COR-L47 (cell line): ENCODE results near the gene CARD10.
"Not testable (repeated sequence)": the region's sequence is repeated elsewhere in the genome, so short reads cannot be mapped to it uniquely, and the experiment has no call there.

Experiments
- DNase-seq: peaks from one replicate; lab custom pipeline; 2025; lab: John Stamatoyannopoulos, UW

The CARD10 gene

DNA sequence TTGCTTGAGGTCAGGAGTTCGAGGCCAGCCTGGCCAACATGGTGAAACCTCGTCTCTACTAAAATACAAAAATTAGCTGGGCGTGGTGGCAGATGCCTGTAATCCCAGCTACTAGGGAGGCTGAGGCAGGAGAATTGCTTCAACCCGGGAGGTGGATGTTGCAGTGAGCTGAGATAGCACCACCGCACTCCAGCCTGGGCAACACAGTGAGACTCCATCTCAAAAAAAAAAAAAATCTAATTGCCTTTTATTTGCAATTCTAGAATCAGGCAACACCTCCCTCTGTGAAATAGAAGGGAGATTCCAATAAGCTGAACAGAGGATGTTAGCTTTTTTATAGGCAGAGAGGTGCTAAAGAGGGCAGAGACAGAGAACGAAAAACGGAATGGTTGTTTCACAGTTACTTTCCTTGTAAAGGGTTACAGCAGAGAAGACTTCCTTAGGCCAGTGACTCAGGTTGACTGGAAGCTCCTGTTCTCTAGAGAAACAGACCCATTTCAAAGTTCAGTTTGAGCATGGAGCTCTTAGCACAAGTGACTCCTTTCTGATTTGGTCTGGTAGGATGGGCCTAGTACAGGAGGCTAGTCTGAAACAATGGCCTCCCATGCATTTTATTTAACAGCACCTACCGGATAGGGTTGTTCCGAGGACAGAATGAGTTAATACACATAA, 8.0 kb upstream of the CARD10 start:
- not testable (repeated sequence) for DNase-seq

- DNase-seq, result no peak
Measured at GRCh38 chr22:37526376-37526775, 7.2 kb upstream of the CARD10 start.

- no peak for DNase-seq
Measured at GRCh38 chr22:37525746-37526350, 6.6 kb upstream of the CARD10 start.

- no peak for DNase-seq
Measured at GRCh38 chr22:37525073-37525745, 6.0 kb upstream of the CARD10 start.

DNA sequence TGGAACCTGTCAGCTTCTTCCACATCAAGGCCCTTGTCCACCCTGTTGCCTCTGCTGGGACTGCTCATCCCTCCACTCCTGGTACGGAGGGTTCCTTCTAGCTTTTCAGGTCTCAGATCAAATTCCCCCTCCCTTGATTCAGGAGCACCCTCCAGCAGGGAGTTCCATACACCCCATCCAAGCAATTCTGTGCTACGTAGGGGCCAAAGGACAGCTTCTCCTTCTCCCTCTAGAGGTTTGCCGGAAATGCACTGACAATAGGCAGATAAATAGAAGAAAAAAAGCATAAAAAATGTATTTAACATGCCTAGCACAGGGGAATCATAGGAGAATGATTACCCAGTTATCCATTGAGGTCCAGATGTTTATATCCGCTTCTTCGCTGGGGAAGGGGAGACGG, 3.3 kb upstream of the CARD10 start:
- no peak for DNase-seq

- no peak for DNase-seq
Measured at GRCh38 chr22:37521236-37521739, 2.1 kb upstream of the CARD10 start.

- no peak for DNase-seq
Measured at GRCh38 chr22:37520776-37521191, 1.6 kb upstream of the CARD10 start.

DNA sequence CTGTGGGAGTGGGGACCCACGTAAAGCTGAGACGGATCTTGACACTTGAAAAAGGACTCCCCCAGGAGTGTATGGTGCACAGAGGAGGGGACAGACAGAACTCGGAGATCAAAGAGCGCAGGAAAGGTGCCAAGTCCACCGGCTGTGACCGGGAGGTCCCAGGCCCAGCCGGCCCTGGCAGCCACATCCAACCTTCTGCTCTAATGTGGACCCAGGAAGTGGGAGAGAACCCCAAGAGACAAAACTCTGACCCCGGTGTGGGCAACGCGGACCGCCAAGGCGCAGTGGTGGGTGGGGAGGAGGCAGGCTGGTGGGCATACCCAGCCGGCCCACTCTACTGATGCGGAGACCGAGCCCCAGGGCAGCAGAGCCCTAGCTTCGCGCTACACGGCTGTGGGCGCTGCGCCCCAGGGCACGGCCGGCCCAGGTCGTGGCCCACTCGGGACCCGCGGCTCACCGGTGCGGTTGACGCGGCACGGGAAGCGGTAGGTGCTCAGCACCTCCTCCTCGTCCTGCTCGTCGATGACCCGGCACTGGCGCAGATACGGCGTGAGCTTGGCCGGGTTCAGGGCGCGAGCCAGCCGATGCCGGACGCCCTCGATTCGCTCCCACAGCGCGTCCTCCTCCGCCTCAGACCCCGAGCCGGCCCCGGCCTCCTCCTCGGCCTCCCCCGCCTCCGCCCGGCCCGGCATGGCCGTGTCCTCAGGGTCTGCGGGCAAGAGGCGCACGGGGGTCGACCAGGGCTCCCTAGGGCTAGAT, 527 bp downstream of the CARD10 start:
- no peak for DNase-seq

DNA sequence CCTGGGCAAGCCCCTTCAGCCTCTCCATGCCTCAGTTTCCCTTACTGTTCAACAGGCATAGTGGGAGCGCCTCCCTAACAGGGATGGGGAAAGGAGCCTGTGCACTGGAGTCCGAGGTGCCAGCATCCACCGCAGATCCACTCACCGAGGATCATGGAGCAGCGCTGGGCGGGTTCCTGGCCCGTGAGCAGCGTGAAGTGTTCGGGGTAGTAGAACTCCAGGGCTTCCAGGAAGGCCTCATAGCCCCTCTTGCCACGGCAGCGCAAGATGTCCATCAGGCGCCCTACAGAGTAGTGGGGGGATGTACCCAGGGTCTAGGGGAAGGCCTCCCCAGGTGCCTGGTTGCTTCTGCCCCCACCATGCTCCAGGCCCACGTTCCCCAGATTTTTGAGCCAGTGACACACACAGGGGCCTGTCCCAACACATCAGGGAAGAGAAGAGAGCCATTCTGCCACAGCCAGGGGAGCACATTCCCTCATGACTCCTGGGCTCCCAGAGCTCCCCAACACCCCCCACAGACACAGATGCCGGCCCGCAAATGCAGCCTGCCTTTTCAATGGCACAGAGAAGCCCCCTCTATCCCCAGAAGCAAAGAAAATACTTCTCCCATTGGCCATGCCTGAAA, 1.3 kb downstream of the CARD10 start:
- no peak for DNase-seq

- no peak for DNase-seq
Measured at GRCh38 chr22:37516456-37516855, 2.8 kb downstream of the CARD10 start.

GRCh38 chr22:37515901-37516300, 3.3 kb downstream of the CARD10 start:
- DNase-seq, result no peak

DNA sequence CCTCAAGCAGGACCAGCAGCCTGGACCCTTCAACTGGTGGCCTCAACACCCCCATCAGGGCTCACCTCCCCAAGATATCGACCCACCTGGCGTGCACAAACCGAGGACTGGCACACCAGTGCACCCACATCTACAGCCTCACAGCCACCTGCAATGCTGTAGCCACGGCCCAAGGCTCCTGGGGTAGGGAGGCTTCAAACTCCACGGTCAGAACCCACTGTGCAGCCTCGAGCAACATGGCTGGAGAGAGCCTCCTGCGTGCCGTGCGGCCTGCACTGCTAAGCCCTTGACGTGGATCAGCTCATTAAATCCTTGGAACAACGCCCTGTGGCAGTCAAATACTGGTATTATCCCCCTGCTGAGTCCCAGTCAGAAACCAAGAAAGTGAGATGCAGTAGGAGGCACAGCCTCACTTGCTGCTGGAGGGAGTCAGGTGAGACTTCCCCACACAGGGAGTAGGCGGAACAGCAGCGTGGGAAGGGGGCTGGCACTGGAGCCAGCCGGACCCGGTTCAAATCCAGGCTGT, 4.6 kb downstream of the CARD10 start:
- peak; percentile 25 for DNase-seq

DNA sequence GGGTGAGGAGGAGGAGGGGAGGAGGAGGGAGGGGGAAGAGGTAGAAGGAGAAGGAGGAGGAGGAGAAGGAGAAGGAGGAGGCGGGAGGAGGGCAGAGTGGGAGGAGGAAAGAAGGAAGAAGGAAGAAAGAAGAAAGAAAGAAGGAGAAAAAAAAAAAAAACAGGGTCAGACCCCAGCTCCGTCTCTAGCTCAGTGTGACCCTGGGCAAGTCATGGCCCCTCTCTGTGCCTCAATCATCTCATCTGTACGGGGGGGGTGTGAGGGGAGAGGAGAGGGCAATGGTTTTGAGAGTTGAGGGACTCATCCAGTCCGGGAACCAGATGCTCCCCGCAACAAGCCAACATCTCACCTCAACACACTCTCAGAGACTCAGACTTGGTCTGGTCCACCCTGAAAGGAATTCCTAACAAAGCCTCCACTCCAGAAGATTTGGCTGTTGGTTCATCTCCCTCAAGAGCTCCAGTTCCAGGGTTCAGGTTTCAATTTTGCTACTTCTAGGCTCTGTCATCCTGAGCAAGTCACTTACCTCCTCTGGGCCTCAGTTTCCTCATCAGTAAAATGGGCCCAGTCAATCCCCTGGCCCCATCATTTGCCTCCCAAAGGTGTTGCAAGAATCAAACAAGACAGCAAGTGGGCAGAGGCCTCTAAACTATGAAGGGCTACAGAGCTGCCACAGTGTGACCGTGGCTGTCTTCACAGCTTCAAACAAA, 7.7 kb downstream of the CARD10 start:
- no peak for DNase-seq

- no peak for DNase-seq
Measured at GRCh38 chr22:37510091-37510490, 9.1 kb downstream of the CARD10 start.

- DNase-seq, result no peak
Measured at GRCh38 chr22:37509059-37509860, 10.0 kb downstream of the CARD10 start.

- no peak for DNase-seq
Measured at GRCh38 chr22:37508431-37508992, 10.7 kb downstream of the CARD10 start.

GRCh38 chr22:37507731-37508130, 11.5 kb downstream of the CARD10 start:
- no peak for DNase-seq

DNA sequence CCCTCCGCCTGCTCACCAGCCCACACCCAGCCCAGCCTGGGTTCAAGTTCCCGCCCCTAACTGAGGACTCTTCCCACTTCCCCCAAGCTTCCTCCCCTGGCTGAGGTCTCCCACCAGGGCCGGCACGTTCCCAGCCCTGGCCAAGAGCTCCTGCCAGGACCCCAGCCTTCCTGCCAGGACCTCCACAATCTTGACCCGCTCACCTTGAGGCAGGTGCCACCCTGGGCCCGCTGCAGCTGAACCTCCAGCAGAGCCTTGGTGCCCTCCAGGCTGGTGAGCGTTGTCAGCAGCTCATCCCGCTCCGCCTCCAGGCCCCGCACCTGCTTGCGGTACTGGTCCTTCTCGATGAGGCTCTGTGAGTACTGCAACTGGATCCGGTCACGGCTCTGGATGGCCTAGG, 13.2 kb downstream of the CARD10 start:
- DNase-seq, result no peak

- DNase-seq, result no peak
Measured at GRCh38 chr22:37505565-37505964, 13.7 kb downstream of the CARD10 start.

DNA sequence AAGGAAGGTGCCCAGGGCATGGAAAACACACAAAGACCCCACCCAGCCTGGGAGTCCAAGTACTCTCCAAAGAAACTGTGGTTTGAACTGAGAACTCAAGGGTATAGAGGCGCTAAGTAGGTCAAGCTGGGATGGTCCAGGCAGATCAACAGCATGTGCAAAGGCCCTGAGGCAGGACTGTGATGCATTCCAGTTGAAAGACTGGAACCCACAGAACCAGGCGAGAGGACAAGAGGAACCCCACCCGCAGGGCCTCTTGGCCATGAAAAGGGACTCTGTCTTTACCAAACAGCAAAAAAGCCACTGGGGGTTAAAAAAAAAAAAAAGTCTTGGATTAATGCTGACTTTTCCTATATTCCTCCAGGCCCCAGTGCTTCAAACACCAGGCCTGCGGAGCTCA, 14.3 kb downstream of the CARD10 start:
- DNase-seq, result no peak
